Loucy (cell line): Measurements from ENCODE around the gene KLF2.

Experiments
- H2AFZ ChIP-seq: fragments of 200-600 bp; sonication (generic); 2 replicates; pipeline ENCODE4 v1.6.0; 2016; ENCODE audit warnings: antibody characterized with exemption, mild to moderate bottlenecking, low read length, moderate library complexity
- H3F3A ChIP-seq: fragments of 200-600 bp; 2 replicates; pipeline ENCODE4 v1.6.0; 2016; ENCODE audit warnings: antibody characterized with exemption, low read depth, mild to moderate bottlenecking
- H3K27me3 ChIP-seq: fragments of 200-600 bp; sonication (generic); 2 replicates; pipeline ENCODE4 v1.6.1; 2014; ENCODE audit warnings: low read length, mild to moderate bottlenecking; ENCODE audit not compliant: insufficient read depth, poor library complexity, severe bottlenecking
- H3K36me3 ChIP-seq: fragments of 200-600 bp; sonication (generic); 2 replicates; pipeline ENCODE4 v1.6.1; 2016; ENCODE audit warnings: low read length; ENCODE audit not compliant: insufficient read depth
- H3K4me1 ChIP-seq: fragments of 200-600 bp; sonication (generic); 2 replicates; pipeline ENCODE4 v1.5.1; 2014; ENCODE audit warnings: low read length, mild to moderate bottlenecking; ENCODE audit not compliant: insufficient read depth, poor library complexity, severe bottlenecking
- H3K4me2 ChIP-seq: fragments of 200-600 bp; sonication (generic); 2 replicates; pipeline ENCODE4 v1.6.0; 2014; ENCODE audit warnings: antibody characterized with exemption, low read length, low read depth, mild to moderate bottlenecking; ENCODE audit not compliant: poor library complexity, severe bottlenecking
- H3K4me3 ChIP-seq: fragments of 200-600 bp; sonication (generic); 2 replicates; pipeline ENCODE4 v1.5.1; 2014; ENCODE audit warnings: low read length, mild to moderate bottlenecking, mixed read lengths; ENCODE audit not compliant: poor library complexity, severe bottlenecking
- H3K79me2 ChIP-seq: fragments of 200-600 bp; sonication (generic); 2 replicates; pipeline ENCODE4 v1.6.1; 2014; ENCODE audit warnings: low read length; ENCODE audit not compliant: insufficient read depth
- H3K9ac ChIP-seq: fragments of 200-600 bp; sonication (generic); 2 replicates; pipeline ENCODE4 v1.6.0; 2014; ENCODE audit warnings: mild to moderate bottlenecking, low read depth, low read length, moderate library complexity; ENCODE audit not compliant: poor library complexity, severe bottlenecking
- H3K9me2 ChIP-seq: fragments of 200-600 bp; sonication (generic); replicated peaks from 2 replicates; pipeline ENCODE4 v1.6.1; 2016; ENCODE audit warnings: low read depth, low read length, mixed read lengths
- H3K9me3 ChIP-seq: fragments of 200-600 bp; sonication (generic); 2 replicates; pipeline ENCODE4 v1.6.1; 2014; ENCODE audit warnings: mild to moderate bottlenecking, antibody characterized with exemption, low read length, low read depth; ENCODE audit not compliant: insufficient read depth
- H4K20me1 ChIP-seq: fragments of 200-600 bp; sonication (generic); 2 replicates; pipeline ENCODE4 v1.6.0; 2014; ENCODE audit warnings: antibody characterized with exemption, low read length, mild to moderate bottlenecking; ENCODE audit not compliant: insufficient read depth, poor library complexity, severe bottlenecking
- CTCF ChIP-seq: fragments of 200-600 bp; sonication (generic); conservative IDR thresholded peaks from 2 replicates; pipeline ENCODE4 v1.5.1; 2014; ENCODE audit warnings: mild to moderate bottlenecking, antibody characterized with exemption, low read length
- EZH2phosphoT487 ChIP-seq: fragments of 200-600 bp; IDR thresholded peaks from 2 replicates; pipeline ENCODE4 v1.6.1; 2018; ENCODE audit warnings: antibody characterized with exemption, mild to moderate bottlenecking, moderate library complexity, borderline replicate concordance

Gene KLF2

GRCh38 chr19:16306728-16307402, 17.8 kb upstream of the KLF2 start:
- no peaks in the 10 kb centered on the region for H3K9me3 ChIP-seq
- no peak overlapping the region for H3K4me3 ChIP-seq
- no peaks in the 10 kb centered on the region for H3K79me2 ChIP-seq
- no peak overlapping the region for H3K4me2 ChIP-seq
- no peaks in the 10 kb centered on the region for H4K20me1 ChIP-seq
- H3K36me3 ChIP-seq, result no peaks in the 10 kb centered on the region
- H3K9ac ChIP-seq, result no peak overlapping the region
- no peak overlapping the region for H2AFZ ChIP-seq
- H3F3A ChIP-seq, result no peaks in the 10 kb centered on the region
- TF ChIP-seq CTCF (no peak), EZH2phosphoT487 (no peak)
- H3K27me3 ChIP-seq, result no peaks in the 10 kb centered on the region
- H3K9me2 ChIP-seq, result no peaks in the 10 kb centered on the region
- no peaks in the 10 kb centered on the region for H3K4me1 ChIP-seq

- H3K9me2 ChIP-seq, result no peaks in the 10 kb centered on the region
- no peaks in the 10 kb centered on the region for H4K20me1 ChIP-seq
- H2AFZ ChIP-seq, result no peak overlapping the region
- no peaks in the 10 kb centered on the region for H3K36me3 ChIP-seq
- no peaks in the 10 kb centered on the region for H3K27me3 ChIP-seq
- H3K4me2 ChIP-seq, result no peak overlapping the region
- no peaks in the 10 kb centered on the region for H3K4me1 ChIP-seq
- TF ChIP-seq EZH2phosphoT487, result no peak
- TF ChIP-seq CTCF, result no peak
- H3F3A ChIP-seq, result no peaks in the 10 kb centered on the region
- H3K9me3 ChIP-seq, result no peaks in the 10 kb centered on the region
- no peak overlapping the region for H3K9ac ChIP-seq
- H3K79me2 ChIP-seq, result no peaks in the 10 kb centered on the region
- H3K4me3 ChIP-seq, result no peak overlapping the region
These were observed 16.5 kb upstream of the KLF2 start for GRCh38 chr19:16308081-16308480.

GRCh38 chr19:16309643-16310042, 15.0 kb upstream of the KLF2 start:
- no peaks in the 10 kb centered on the region for H3K9me2 ChIP-seq
- H3K79me2 ChIP-seq, result no peaks in the 10 kb centered on the region
- no peaks in the 10 kb centered on the region for H3K4me1 ChIP-seq
- no peaks in the 10 kb centered on the region for H3K9me3 ChIP-seq
- H2AFZ ChIP-seq, result no peak overlapping the region
- no peaks in the 10 kb centered on the region for H3K27me3 ChIP-seq
- H3K9ac ChIP-seq, result no peak overlapping the region
- no peaks in the 10 kb centered on the region for H3K36me3 ChIP-seq
- no peak for TF ChIP-seq CTCF
- TF ChIP-seq EZH2phosphoT487, result no peak
- H3K4me2 ChIP-seq, result no peak overlapping the region
- H4K20me1 ChIP-seq, result no peaks in the 10 kb centered on the region
- H3F3A ChIP-seq, result no peaks in the 10 kb centered on the region
- H3K4me3 ChIP-seq, result no peak overlapping the region
